Neural cell (in vitro differentiated cells): ENCODE results near the gene TMEM259. TPM values are rescaled to one million over a fixed set of nuclear protein-coding genes. Genes with fewer than 3 reads are reported as not detected.

Source experiments
- H2AFZ ChIP-seq: fragments of 200-600, 300-800 bp; sonication (generic), shearing (Covaris generic); 2 replicates; pipeline ENCODE4 v1.6.0; 2014; ENCODE audit warnings: low read depth, mild to moderate bottlenecking, antibody characterized with exemption, low read length, moderate library complexity
- H3F3A ChIP-seq: fragments of 200-600 bp; shearing (Covaris generic); 2 replicates; pipeline ENCODE4 v1.6.1; 2016; ENCODE audit warnings: mild to moderate bottlenecking, moderate library complexity, mixed read lengths, antibody characterized with exemption, low read length; ENCODE audit not compliant: insufficient read depth, poor library complexity, severe bottlenecking
- H3K27ac ChIP-seq: fragments of 200-600, 300-800 bp; sonication (generic), shearing (Covaris generic); 2 replicates; pipeline ENCODE4 v1.5.1; 2014; ENCODE audit warnings: mild to moderate bottlenecking, low read length, moderate library complexity
- H3K27me3 ChIP-seq: fragments of 300-800, 200-600 bp; sonication (generic), shearing (Covaris generic); 2 replicates; pipeline ENCODE4 v1.6.0; 2014; ENCODE audit warnings: mild to moderate bottlenecking, low read depth, low read length, moderate library complexity; ENCODE audit not compliant: insufficient read depth
- H3K36me3 ChIP-seq: fragments of 300-800, 200-600 bp; sonication (generic), shearing (Covaris generic); 2 replicates; pipeline ENCODE4 v1.5.1; 2014; ENCODE audit warnings: mild to moderate bottlenecking, antibody characterized with exemption, low read length, moderate library complexity; ENCODE audit not compliant: insufficient read depth
- H3K4me2 ChIP-seq: fragments of 300-800, 200-600 bp; sonication (generic), shearing (Covaris generic); 2 replicates; pipeline ENCODE4 v1.6.0; 2014; ENCODE audit warnings: mild to moderate bottlenecking, low read length
- H3K4me3 ChIP-seq: fragments of 300-800, 200-600 bp; sonication (generic), shearing (Covaris generic); 2 replicates; pipeline ENCODE4 v1.5.1; 2014; ENCODE audit warnings: mild to moderate bottlenecking, low read length, moderate library complexity
- H3K79me2 ChIP-seq: fragments of 200-600 bp; shearing (Covaris generic); replicated peaks from 2 replicates; pipeline ENCODE4 v1.6.0; 2014; ENCODE audit warnings: mild to moderate bottlenecking, low read length, moderate library complexity; ENCODE audit not compliant: insufficient read depth
- H3K9ac ChIP-seq: fragments of 300-800, 200-600 bp; sonication (generic), shearing (Covaris generic); 2 replicates; pipeline ENCODE4 v1.6.1; 2016; ENCODE audit warnings: mild to moderate bottlenecking, low read length, mixed read lengths
- H3K9me2 ChIP-seq: fragments of 200-600 bp; shearing (Covaris generic); 2 replicates; pipeline ENCODE4 v1.6.1; 2016; ENCODE audit warnings: mild to moderate bottlenecking, low read length, mixed read lengths; ENCODE audit not compliant: insufficient read depth
- H3K9me3 ChIP-seq: fragments of 200-600, 300-800 bp; sonication (generic), shearing (Covaris generic); 2 replicates; pipeline ENCODE4 v1.6.1; 2016; ENCODE audit warnings: mild to moderate bottlenecking, mixed run types, low read length, moderate library complexity, mixed read lengths
- H4K20me1 ChIP-seq: fragments of 200-600 bp; shearing (Covaris generic); 2 replicates; pipeline ENCODE4 v1.6.1; 2016; ENCODE audit warnings: mild to moderate bottlenecking, mixed run types; ENCODE audit not compliant: insufficient read depth
- CTCF ChIP-seq: fragments of 450-650 bp; IDR thresholded peaks from 2 replicates; pipeline ENCODE4 v1.5.1; 2014; ENCODE audit warnings: antibody characterized with exemption, mild to moderate bottlenecking, moderate library complexity; ENCODE audit not compliant: poor library complexity, severe bottlenecking
- EP300 ChIP-seq: fragments of 450-650 bp; conservative IDR thresholded peaks from 2 replicates; pipeline ENCODE4 v1.6.1; 2014; ENCODE audit warnings: antibody characterized with exemption, mild to moderate bottlenecking, moderate library complexity; ENCODE audit not compliant: poor library complexity, severe bottlenecking
- EZH2 ChIP-seq: fragments of 200-600, 300-800 bp; shearing (Covaris generic), sonication (generic); IDR thresholded peaks from 2 replicates; pipeline ENCODE4 v1.6.1; 2014; ENCODE audit warnings: antibody characterized with exemption, low read length, borderline replicate concordance, mild to moderate bottlenecking; ENCODE audit not compliant: insufficient read depth, poor library complexity, severe bottlenecking
- MXI1 ChIP-seq: fragments of 450-650 bp; conservative IDR thresholded peaks from 2 replicates; pipeline ENCODE4 v1.6.1; 2014; ENCODE audit warnings: antibody characterized with exemption, mild to moderate bottlenecking; ENCODE audit not compliant: poor library complexity, severe bottlenecking
- POLR2AphosphoS5 ChIP-seq: IDR thresholded peaks from 2 replicates; pipeline ENCODE4 v1.6.1; 2012
- RAD21 ChIP-seq: fragments of 450-650 bp; conservative IDR thresholded peaks from 2 replicates; pipeline ENCODE4 v1.6.1; 2014; ENCODE audit warnings: antibody characterized with exemption, mild to moderate bottlenecking, moderate library complexity
- REST ChIP-seq: IDR thresholded peaks from 2 replicates; pipeline ENCODE4 v1.6.1; 2012; ENCODE audit warnings: borderline replicate concordance
- SMC3 ChIP-seq: fragments of 450-650 bp; conservative IDR thresholded peaks from 2 replicates; pipeline ENCODE4 v1.6.1; 2014; ENCODE audit warnings: antibody characterized with exemption, mild to moderate bottlenecking, moderate library complexity; ENCODE audit not compliant: poor library complexity
- TAF1 ChIP-seq: IDR thresholded peaks from 2 replicates; pipeline ENCODE4 v1.6.1; 2012; ENCODE audit warnings: low read depth
- polyA plus RNA-seq: library from polyadenylated mRNA; depleted of rRNA; stranded (reverse); fragments of >200 nt; gene quantifications from 2 replicates; pipeline ENCODE4 v1.2.3, GENCODE V29; 2014

Gene TMEM259
- polyA plus RNA-seq, 1 donor from 2014 or later: 176 TPM

DNA sequence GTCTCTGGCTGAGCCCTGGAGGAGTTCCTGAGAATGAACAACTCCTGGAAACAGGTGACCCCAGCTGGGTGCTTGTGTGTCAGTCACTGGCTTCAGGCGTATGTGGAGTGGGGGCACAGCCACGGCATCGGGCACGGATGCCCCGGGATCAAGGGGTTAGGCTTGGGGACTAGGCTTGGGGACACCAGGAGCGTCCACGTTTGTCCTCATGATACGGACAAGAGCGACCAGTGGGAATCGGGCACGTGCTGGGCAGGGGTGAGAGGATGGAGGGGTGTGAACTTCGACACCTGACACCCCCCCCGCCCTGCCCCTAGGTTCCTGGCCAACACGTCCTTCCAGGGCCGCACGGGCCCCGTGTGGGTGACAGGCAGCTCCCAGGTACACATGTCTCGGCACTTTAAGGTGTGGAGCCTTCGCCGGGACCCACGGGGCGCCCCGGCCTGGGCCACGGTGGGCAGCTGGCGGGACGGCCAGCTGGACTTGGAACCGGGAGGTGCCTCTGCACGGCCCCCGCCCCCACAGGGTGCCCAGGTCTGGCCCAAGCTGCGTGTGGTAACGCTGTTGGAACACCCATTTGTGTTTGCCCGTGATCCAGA lies 16.6 kb downstream of the TMEM259 start (continued):
- TF ChIP-seq CTCF (no peak), SMC3 (no peak)

GRCh38 chr19:1003283-1003682 lies 17.6 kb downstream of the TMEM259 start:
- no peak for TF ChIP-seq CTCF
- TF ChIP-seq RAD21: no peak
- TF ChIP-seq MXI1: no peak
- TF ChIP-seq REST: no peak
- no peak for TF ChIP-seq EZH2
- no peak for TF ChIP-seq EP300
- no peak for TF ChIP-seq TAF1
- no peak for TF ChIP-seq SMC3
- TF ChIP-seq POLR2AphosphoS5: no peak
- Histone ChIP-seq H3K9ac (no peak overlapping the region), H3K27me3 (peaks cover 25% of the 10 kb centered on the region)

More at GRCh38 chr19:1003283-1003682, 17.6 kb downstream of the TMEM259 start:
- Histone ChIP-seq H3K9me2 (no peaks in the 10 kb centered on the region), H3K4me3 (no peak overlapping the region), H3K9me3 (no peaks in the 10 kb centered on the region), H3K4me2 (no peak overlapping the region), H2AFZ (no peak overlapping the region), H3K79me2 (no peaks in the 10 kb centered on the region), H3K36me3 (no peaks in the 10 kb centered on the region), H3K27ac (no peak overlapping the region), H4K20me1 (no peaks in the 10 kb centered on the region), H3F3A (no peaks in the 10 kb centered on the region)
